NCI-H748 (cell line): ENCODE results near the gene HOXC13.

Source experiments
- DNase-seq: peaks from one replicate; lab custom pipeline; 2025; ENCODE audit not compliant: unreplicated experiment; lab: John Stamatoyannopoulos, UW

HOXC13 gene

DNA sequence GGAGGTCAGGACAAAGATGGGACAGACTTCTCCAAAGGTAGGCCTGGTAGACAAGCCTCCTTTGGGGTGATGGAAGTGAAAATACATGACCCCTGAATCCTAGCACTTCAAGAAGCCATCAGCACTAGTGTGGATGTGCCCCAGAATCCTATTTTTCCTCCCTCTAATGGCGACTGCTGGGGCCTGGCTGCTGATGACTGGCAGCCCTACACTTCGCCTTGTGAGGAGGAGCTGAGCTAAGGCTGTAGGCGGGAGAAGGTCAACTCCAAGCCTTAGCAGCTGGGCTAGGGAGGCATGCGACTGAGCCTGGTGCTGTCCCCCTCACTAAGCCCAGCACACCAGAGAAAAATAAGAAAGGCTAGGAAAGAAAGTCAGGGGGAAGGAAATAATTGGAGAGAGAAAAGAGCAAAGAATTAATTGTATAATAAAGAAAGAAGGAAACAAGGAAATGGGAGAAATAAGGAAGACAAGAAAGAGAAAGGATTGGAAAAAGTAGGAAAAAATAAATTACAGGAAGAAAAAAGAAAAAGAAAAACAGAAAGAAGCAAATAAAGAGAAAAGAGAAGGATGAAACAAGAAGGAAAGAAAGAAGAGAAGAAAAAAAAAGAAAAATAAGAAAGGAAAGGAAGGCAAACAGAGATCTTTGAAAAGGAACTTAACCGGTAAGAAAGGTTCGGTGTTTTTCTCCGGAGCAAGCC lies 41.6 kb downstream of the HOXC13 start:
- no peak for DNase-seq

DNA sequence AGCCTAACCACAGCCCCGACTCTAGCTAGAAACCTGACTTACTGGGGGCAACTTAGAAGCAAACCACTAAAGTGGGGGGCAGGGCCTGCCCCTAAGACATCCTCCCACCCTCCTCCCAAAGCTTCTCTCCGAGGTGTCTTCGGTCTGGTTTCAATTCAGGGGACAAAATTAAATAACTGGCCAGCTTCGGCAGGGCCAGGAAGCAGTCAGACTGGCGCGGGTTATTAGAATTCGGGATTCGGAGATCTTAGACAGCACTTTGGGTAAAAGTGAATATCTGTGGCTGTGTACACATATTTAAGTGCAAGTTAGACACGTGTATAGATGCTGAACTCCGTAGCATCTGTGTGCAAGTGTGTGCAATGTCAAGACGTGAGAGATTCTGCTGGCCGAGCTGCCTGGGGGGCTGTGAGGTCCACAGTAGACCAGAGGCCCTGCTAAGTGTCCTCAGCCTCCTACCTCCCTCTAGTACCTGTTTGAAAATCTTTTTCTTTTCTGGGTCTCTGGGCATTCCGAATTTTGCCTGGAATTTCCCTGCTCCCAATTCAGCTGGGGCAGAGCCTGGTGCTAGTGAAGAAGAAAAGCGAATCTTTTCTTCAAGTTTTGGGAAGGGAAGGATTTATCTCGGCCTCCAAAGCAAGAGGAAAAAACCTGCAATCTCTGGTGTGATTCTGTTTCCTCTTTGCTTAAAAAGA lies 42.3 kb downstream of the HOXC13 start:
- no peak for DNase-seq

DNA sequence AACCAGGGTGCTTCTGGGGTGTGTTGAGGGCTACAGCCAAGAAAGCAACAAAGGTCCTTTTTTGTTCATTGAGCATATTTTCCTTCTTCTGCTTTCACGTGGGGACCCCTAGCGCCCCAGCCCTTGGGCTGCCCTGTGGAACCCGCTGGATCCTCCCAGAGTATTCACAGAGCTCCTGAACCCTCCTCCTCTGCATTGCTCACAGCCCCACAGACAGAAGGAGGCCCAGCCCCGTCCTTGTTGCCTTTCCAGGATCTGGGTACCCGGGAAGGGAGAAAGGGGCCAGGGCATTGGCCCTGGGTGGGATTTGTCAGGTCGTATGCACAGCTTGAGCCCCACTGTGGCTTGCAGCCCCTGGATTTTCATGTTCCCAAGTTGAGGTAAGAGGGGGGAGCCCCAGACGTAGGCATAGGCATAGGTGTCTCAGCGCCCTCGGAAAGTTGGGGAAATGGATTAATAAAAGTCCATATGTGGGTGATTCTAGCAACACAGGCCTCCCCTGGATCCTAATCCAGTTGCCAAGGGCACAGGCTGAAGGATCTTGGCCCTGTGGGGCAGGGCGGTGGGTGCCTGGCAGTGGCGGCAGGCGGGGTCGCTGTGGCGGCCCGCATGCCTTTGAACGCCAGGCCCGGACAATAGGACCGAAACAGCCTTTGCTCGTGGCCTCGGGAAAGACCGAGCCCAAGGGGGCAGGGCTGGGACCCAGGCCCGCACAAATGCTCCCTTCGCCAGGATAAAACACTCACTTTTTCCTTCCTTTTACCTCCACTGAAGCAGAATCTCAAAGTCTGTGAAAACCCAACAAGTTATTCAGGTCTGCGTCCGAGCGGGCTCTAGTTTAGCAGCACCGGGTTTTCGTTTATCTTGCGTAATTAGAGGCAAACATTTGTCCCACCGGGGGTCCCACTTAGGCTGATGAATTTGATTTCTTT lies 43.3 kb downstream of the HOXC13 start:
- DNase-seq = no peak

DNA sequence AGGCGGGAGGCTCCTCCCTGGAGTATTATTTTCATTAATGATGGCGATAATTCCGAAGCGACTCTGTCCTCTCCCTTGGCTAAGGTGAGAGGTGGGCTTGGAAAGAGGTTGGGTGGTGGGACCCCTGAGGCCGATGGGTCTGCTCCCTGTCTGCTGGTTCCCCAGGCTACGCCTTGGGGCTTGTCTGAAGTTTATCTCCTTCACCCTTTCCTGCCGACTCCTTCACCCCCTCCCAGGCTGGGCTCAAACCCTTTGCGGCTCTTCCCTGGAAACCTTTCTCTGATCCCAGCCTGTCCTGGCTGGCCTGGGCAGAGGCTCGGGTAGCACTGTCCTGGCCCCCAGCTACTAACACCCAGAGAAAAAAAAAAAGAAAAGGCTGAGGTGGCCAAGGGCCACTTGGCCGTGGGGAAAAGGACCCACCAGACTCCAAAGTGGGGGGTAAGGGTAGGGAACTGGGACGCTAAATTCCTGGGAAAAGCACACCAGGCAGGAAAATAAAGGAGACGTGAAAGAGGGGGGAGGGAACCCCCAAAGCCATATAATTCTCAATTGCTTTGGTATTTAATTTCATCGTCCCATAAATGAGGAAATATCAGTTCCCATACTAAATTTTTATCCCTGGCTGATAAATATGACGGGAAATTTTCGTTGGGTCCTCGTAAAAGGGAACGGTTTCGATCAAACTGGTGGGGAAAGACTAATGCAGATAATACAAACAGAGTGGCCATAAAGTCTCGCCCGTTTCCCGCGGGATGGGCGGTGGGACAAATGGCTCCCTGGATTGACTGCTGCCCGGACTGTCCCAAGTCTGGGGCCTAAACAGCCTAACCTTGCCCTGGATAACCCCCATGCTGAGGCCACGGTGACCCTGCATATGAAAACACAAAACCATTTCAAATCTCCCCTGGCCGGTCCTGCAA lies 44.3 kb downstream of the HOXC13 start:
- no peak for DNase-seq

DNA sequence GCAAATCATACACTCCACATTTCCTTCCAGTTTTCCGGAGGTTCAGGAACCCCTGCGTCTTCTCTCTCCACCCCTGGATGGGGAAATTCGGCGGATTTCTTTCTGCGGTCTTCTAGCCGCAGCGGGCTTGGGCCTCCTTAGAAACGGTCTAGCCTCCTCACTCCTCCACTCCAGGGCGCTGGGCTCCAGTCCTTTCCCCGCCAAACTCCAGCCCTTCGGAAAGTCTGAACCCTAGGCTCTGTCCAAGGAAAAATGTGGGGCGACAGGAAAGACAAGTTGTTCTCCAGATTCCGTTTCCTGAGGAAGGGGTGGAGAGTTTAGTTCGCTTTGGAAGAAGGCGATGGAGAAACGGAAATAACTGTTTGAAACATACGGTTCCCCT lies 44.9 kb downstream of the HOXC13 start:
- DNase-seq = no peak

DNA sequence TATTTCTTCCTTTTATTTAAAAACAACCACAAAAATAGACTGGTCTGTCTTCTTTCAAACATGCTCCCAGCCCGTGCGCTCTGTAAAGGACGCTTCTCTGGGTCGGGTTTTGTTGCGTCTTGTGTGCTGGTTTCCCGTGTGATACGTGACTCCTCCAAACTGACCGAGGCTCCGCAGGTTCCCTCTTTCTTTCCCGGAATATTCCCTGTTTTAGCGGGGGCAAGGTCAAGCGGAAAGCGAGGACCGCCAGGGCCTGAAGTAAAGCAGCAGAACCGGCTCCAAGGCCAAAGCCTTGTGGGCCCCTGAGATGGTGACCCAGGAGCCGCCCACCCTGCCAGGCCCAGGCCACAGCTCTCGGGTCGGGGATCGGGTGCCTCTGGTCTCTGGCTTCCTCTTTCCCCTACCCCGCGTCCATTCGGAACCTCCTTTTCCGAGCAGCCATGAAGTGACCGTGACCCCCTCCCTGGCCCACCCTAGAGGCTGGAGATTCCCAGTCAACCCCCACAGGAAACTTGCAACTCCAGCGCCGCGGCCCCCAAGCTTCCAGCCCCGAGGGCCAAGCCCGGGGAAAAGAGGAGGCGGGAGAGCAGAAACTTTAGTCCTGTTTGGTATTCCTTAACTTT lies 45.4 kb downstream of the HOXC13 start:
- no peak for DNase-seq

DNA sequence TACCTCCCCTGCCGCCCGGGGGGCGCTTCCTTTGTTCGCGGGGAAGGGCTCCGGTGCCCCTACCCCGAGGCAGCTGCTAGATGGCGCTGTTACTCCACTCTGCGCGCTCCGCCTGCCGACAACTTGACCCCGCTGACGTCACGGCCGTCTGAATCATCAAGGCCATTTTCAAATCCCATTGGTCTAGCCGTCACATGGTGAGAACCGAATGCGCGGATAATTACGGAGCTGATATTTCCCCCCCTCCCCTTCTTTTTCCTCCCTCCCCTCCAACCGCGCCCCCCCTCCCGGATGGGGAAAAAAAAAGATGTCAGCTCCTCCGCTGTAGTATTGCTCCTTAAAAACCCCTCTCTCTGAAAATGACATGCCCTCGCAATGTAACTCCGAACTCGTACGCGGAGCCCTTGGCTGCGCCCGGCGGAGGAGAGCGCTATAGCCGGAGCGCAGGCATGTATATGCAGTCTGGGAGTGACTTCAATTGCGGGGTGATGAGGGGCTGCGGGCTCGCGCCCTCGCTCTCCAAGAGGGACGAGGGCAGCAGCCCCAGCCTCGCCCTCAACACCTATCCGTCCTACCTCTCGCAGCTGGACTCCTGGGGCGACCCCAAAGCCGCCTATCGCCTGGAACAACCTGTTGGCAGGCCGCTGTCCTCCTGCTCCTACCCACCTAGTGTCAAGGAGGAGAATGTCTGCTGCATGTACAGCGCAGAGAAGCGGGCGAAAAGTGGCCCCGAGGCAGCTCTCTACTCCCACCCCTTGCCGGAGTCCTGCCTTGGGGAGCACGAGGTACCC lies 46.5 kb downstream of the HOXC13 start, which contains the start of gene HOXC10:
TSS of gene HOXC10 (plus strand) at position 246 of the 791 bp plus-strand sequence. CDS start at position 360, 114 bp downstream.
- peak; percentile 96 for DNase-seq

DNA sequence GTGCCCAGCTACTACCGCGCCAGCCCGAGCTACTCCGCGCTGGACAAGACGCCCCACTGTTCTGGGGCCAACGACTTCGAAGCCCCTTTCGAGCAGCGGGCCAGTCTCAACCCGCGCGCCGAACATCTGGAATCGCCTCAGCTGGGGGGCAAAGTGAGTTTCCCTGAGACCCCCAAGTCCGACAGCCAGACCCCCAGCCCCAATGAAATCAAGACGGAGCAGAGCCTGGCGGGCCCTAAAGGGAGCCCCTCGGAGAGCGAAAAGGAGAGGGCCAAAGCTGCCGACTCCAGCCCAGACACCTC lies 47.0 kb downstream of the HOXC13 start:
- no peak for DNase-seq

DNA sequence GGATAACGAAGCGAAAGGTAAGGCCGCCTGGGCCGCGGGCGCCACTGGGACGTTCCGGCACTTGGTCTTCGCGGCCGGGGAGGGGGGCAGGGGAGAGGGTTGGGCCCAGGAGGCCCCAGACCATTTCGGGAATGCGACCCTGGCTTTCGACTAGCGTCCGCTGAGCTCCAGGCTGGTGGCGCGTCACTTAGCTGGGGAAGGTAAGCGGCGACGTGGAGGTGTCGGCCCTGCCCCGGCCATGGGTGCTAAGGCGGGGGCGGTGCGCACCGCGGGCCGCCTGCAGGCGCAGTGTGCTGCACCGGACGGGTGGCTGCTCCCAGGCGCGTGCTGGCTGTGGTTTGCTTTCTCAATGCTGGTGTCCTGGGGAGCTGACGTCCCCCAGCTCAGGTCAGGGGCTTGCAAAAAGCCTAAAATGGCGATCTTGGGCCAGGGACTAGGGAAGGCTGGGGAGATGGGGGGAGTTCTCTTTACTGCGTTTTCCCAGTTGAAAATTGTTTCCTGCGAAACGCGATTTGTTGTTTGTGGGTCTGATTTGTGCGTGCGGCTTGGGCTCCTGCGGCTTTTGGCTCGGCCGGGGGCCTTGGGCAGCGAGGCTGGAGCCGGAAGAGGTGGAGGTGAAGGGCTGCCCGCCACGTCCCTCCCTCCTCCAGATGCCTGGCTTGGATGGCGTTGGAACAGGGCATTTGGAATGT lies 47.5 kb downstream of the HOXC13 start:
- no peak for DNase-seq

DNA sequence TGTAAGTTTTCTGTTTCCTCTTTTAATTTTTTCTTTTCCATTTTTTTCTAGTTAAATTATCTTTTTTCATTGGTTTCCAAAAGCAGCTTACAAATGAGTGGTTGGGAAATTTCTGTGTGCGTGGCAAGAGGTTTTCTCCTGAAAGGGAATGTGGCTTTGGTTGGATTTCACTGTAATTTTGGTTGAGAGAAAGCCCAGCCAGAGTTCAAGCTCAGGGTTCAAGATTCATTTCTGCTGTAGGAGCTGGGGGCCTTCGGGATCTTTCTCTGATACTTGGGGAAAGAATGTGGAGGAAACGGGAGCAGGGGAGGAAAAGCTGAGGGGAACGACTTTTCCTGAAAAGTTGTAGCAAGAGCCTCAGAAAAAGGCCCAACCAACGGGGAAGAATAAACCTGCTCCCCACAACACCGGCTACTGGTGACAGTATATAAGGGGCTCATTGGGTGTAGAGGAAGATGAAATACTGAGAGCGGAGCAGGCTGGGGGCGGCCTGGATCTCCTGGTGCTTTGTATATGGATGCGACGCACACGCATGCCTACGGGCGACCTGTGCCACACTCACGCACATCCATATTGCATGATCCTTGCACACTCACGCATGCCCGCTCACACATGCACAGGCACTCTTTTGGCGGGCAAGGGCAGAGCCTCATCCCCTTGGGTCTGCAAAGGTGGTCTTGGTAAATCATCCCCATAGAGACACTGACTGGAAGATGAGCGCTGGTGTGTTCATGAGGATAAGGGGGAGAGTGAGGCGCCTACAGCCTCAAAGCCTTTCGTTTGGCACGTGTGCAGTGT lies 48.3 kb downstream of the HOXC13 start:
- no peak for DNase-seq

DNA sequence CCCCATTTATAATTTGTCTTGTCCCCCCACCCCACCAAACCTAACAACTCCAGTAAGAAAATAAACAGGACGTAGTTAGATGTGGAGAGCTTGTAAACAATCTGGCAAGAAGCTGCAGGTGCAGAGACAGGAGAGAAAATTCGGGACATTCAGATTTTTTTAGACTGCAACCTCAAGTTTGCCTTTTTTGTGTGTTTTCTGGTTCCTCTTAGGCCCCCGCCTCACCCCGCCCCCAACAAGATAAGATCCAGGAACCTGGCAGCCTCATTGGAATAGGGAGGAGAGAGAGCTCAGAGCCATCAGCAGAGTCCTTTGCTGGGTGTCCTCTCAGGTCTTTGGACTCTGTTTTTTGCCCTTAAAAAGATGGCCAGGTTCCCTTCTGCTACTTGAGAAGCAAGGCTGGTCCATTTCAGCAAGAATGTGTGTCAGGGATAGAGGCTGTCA lies 49.2 kb downstream of the HOXC13 start:
- no peak for DNase-seq

DNA sequence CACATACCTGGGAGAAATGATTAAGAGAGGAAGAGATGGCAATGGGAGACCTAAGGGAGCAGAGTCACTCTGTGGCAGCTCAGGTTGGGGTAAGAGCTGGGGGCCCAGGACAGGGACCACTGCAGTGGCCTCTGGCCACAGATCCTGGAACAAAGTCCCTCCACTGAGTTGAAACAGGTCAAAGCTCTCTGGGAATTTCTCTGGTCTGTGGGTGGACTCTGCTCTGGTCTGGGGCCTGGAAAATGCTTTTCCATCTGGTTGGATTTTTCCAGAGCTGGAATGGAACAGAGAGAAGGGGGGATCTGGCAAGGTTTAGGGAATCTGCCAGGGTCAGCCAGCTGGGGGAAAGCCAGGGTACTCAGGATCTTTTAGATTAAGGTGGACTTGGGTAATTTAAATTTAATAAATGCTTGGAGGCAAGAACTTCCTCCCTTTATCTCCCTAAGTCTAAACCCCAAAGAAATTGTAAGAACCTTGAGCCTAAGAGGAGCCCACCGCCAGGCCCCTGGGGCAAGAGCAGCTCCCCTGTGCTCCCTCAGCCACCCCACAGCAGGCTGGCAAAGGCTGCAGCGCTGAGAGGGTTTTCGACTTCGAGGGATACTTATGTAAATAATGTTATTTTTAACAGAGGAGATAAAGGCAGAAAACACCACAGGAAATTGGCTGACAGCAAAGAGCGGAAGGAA lies 50.1 kb downstream of the HOXC13 start:
- DNase-seq = no peak

DNA sequence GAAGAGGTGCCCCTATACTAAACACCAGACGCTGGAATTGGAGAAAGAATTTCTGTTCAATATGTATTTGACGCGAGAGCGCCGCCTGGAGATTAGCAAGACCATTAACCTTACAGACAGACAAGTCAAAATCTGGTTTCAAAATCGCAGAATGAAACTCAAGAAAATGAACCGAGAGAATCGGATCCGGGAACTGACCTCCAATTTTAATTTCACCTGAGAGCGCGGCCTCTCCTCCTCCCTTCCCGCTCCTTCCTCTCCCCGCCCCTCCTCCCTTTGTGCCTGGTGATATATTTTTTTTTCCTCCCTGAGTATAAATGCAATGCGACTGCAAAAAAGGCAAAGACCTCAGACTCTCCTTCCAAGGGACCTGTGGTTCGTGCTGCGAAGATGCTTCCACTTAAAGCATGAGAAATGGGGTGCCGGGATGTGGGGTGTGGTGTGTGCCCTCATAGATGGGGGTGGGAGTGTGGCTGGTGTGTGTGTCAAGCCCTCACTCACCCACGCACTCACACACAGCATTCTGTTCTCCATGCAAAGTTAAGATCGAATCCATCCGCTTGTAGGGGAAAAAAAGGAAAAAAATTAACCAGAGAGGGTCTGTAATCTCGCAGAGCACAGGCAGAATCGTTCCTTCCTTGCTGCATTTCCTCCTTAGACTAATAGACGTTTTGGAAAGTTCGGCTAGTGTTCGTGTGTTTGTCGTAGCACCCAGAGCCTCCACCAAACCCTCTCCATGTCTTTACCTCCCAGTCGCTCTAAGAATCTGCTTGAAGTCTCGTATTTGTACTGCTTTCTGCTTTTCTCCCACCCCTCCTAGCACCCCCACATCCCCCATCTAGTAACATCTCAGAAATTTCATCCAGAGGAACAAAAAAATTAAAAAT lies 50.8 kb downstream of the HOXC13 start:
- DNase-seq = peak; percentile 69

DNA sequence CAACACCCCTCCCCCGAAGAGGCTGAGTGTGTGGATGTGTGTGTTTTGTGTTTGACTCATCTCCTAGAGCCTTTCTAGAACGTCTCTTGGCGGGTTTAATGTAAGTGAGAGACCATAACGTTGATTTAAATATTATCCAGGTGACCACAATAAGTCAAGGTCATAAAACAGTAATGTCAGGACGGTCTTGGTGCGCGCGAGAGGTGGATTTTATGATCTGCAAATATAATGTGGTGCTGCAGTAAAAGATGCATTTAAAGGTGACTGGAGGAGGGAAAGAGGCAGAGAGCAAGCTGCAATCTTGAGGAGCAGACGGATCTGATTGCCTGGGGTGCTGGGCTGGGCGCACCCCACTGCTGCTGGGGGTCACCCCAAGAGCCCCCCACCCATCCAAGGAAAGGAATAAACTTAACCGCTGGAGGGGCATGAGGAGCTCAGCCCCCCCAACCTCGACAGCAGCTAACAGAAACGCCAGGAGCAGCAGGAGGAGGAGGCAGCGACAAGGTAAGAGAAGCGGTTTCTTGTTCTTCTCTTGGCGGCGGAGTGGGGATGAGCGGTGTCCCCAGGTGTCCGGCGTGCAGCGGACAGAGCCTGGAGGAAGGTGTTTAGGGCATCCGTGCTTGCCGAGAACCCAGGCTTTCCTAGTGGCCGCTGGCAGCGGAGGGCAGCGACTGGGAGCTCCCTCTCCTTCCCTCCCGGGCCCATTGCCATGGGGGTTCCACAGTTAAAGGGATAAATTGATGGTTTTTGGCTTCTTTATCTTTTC lies 51.9 kb downstream of the HOXC13 start:
- peak; percentile 63 for DNase-seq

DNA sequence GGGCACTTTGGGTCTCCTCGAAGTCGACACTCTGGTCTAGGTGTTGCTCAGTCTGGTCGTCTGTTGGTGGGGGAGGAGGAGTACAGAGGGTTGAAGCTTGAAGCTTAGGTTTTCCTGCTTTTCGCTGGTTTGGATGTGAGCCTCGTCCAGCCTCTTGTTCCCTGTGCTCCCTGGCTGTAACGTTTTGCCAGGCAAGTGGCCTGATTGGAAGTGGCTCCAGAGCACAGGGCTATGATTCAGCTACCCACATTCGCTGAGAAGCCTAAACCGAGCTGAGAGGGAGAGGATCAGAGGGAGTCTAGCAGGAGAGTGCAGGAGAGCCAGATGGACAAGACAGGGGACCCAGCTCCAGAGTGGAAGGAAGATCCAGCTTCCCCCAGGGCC lies 52.4 kb downstream of the HOXC13 start:
- DNase-seq = no peak

DNA sequence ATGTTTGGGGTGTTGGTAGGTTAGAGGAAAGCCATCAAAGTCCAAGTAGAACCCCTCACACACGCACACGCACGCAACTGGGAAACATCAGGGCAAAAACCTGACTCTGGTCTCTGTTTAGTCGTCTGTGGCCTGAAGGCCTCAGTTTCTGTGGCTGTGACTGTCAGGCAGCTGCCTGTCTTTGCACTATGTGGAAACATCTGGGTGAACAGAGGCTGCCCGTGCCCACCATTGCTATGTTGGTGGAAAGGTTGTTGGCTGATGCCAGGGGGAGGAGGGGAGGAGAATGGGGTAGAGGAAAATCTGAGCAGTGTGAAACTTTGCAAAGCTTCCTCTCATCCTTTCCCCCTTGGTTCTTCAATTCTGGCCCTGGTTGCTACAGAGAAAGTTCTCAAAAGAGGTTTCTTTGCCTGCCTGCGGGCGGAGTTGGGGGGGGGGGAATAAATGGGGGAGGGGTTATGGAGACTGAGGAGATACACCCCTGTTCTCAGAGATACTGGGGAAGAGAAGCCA lies 53.8 kb downstream of the HOXC13 start:
- DNase-seq = no peak
